Uterus (tissue), 4 donors: Measurements from ENCODE around the gene EHBP1L1. TPM values are rescaled to one million over a fixed set of nuclear protein-coding genes. Genes with fewer than 3 reads are reported as not detected.

Source experiments
- DNase-seq, 2 donors: peaks; one replicate each; pipeline ENCODE4 v3.0.0-alpha.2; 2019 to 2020
- H3K27ac ChIP-seq, 2 donors: fragments of 200-600 bp; sonication (generic); 1 replicate in 1 of 2; 2 replicates in 1 of 2; pipeline ENCODE4 v1.5.1; 2016 to 2018
- H3K27me3 ChIP-seq, 2 donors: fragments of 200-600 bp; sonication (generic); one replicate each; pipeline ENCODE4 v1.5.1; 2018 to 2019; ENCODE audit warnings: control low read depth in 1 of 2
- H3K36me3 ChIP-seq, 2 donors: fragments of 200-600 bp; sonication (generic); one replicate each; pipeline ENCODE4 v1.5.1; 2019; ENCODE audit warnings: control low read depth in 1 of 2
- H3K4me1 ChIP-seq, 2 donors: fragments of 200-600 bp; sonication (generic); one replicate each; pipeline ENCODE4 v1.5.1; 2018 to 2019; ENCODE audit warnings: control low read depth in 1 of 2
- H3K4me3 ChIP-seq, 2 donors: fragments of 200-600 bp; sonication (generic); 1 replicate in 1 of 2; 2 replicates in 1 of 2; pipeline ENCODE4 v1.5.1; 2018 to 2019; ENCODE audit warnings: mild to moderate bottlenecking in 1 of 2
- H3K9me3 ChIP-seq, 2 donors: fragments of 200-600 bp; sonication (generic); one replicate each; pipeline ENCODE4 v1.5.1; 2019; ENCODE audit warnings: control low read depth in 1 of 2
- POLR2A ChIP-seq, 2 donors: fragments of 450-650 bp; IDR thresholded peaks; one replicate each; pipeline ENCODE4 v1.6.1; 2016; ENCODE audit warnings: antibody characterized with exemption in 2 of 2, mild to moderate bottlenecking in 1 of 2, moderate library complexity in 1 of 2
- intact Hi-C: fragments of 100-400 bp; cut with DNase I; formaldehyde crosslinking; loops from one replicate; pipeline ENCODE4 v1.15.1; 2023; ENCODE audit warnings: low total_unique reads
- total RNA-seq, 4 donors: library from RNA; depleted of rRNA in 3 of 4; stranded (reverse); fragments of >200 nt in 3 of 4; gene quantifications; one replicate each; pipeline versions ENCODE4 v1.1.0 to v1.2.4, GENCODE V29; 2014 to 2023
- TF ChIP-seq, protein P1 (sequence below), 4 experiments: fragments of 200-600 bp in 2 of 4; fragments of 450-650 bp in 2 of 4; sonication (generic) in 2 of 4; IDR thresholded peaks; one replicate each; pipeline ENCODE4 v1.5.1; 2016 to 2019; ENCODE audit warnings: antibody characterized with exemption in 4 of 4, mild to moderate bottlenecking in 2 of 4, moderate library complexity in 1 of 4
- donor health status: DM: yes; HTN: yes; CAD: no.

The EHBP1L1 gene
- total RNA-seq, 4 donors from 2014 or later, result 44.2 to 159 (median 69.5) TPM

- no peaks in the 10 kb centered on the region for H3K9me3 ChIP-seq
- H3K27ac ChIP-seq, result peak within 1 kb of the TSS; percentile 99 to 100
- no peaks in the 10 kb centered on the region for H3K27me3 ChIP-seq
- no peaks in the 10 kb centered on the region for H3K36me3 ChIP-seq
- intact Hi-C loops, result no loop called here
- peak within 1 kb of the TSS; percentile 61 to 73 for H3K4me3 ChIP-seq
- peak in 1 of 2 donors; percentile 42 for TF ChIP-seq POLR2A (IDR thresholded peaks at IDR 0.05)
- TF ChIP-seq, protein P1, sequence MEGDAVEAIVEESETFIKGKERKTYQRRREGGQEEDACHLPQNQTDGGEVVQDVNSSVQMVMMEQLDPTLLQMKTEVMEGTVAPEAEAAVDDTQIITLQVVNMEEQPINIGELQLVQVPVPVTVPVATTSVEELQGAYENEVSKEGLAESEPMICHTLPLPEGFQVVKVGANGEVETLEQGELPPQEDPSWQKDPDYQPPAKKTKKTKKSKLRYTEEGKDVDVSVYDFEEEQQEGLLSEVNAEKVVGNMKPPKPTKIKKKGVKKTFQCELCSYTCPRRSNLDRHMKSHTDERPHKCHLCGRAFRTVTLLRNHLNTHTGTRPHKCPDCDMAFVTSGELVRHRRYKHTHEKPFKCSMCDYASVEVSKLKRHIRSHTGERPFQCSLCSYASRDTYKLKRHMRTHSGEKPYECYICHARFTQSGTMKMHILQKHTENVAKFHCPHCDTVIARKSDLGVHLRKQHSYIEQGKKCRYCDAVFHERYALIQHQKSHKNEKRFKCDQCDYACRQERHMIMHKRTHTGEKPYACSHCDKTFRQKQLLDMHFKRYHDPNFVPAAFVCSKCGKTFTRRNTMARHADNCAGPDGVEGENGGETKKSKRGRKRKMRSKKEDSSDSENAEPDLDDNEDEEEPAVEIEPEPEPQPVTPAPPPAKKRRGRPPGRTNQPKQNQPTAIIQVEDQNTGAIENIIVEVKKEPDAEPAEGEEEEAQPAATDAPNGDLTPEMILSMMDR (IDR thresholded peaks at IDR 0.05), result peak in 1 of 4 experiments; percentile 18
- DNase-seq, result peak; percentile 84 to 86
- peaks cover 4 to 21% of the 10 kb centered on the region in 2 donors for H3K4me1 ChIP-seq
Measured at GRCh38 chr11:65558002-65558929, 17.6 kb upstream of the EHBP1L1 start, which contains the start of gene LTBP3. TSS of gene LTBP3 (minus strand) at chr11:65558359. CDS start at chr11:65557959, 400 bp downstream.

DNA sequence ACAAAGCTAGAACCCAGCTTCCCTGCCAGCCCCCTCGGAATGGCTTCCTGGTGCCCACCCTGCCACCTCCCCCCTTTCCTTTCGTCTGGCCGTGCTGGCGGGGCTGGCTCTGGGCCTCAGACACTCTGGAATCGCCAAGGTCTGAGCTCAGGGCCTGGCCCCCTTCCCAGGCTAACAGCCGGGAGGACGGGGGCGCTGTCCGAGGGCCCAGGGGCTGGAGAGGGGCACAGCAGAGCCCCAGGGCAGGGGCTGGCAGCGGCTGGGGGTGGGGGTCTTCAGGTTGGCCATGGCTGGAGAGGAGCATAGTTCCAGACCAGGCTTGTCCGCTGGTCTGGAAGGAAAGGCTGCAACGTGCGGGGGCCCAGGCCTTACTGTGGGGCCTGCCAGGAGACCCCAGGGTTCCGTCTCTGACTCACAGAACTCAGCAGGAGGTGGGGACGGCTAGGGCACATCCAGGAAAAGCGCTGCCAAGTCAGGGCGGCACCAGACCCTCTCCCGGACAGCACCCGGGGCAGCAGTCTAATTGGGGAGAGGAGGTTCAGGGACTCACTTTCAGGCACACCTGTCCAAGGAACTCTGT lies 16.8 kb upstream of the EHBP1L1 start:
- peak; percentile 86 for DNase-seq
- TF ChIP-seq POLR2A (IDR thresholded peaks at IDR 0.05), result no peak
- TF ChIP-seq, protein P1 (IDR thresholded peaks at IDR 0.05), result peak in 1 of 4 experiments; percentile 40
- no peaks in the 10 kb centered on the region for H3K36me3 ChIP-seq
- H3K4me1 ChIP-seq, result peaks cover 4 to 21% of the 10 kb centered on the region in 2 donors
- intact Hi-C loops, result no loop called here
- peak overlapping the region; percentile 99 to 100 for H3K27ac ChIP-seq
- peak overlapping the region; percentile 61 to 73 for H3K4me3 ChIP-seq
- no peaks in the 10 kb centered on the region for H3K9me3 ChIP-seq
- no peaks in the 10 kb centered on the region for H3K27me3 ChIP-seq

DNA sequence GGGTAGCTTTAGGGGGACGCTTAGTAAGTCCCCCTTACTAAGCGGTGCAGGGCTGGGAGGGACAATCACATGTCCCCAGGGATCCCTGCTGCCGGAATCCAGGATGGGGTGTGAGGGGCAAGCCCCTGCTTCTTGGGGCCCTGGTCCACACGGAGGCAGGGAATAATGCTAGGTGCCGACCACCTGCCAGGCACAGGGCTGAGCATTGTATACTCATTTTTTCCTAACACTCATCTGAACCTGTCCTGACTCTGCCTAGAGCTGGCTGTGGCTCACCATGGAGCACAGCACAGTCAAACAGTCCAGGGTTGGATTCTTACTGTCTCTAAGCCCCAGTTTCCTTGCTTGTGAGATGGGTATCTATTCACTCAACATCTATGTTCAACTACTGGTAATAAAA lies 16.3 kb upstream of the EHBP1L1 start:
- Histone ChIP-seq H3K27me3 (no peaks in the 10 kb centered on the region), H3K9me3 (no peaks in the 10 kb centered on the region), H3K36me3 (no peaks in the 10 kb centered on the region), H3K4me1 (peaks cover 4 to 20% of the 10 kb centered on the region in 2 donors), H3K4me3 (no peak overlapping the region), H3K27ac (peak overlapping the region; percentile 99 to 100)
- intact Hi-C loops, result no loop called here
- TF ChIP-seq, protein P1 (IDR thresholded peaks at IDR 0.05), result no peak
- TF ChIP-seq POLR2A (IDR thresholded peaks at IDR 0.05), result no peak
- no peak for DNase-seq

GRCh38 chr11:65559951-65560537 lies 15.8 kb upstream of the EHBP1L1 start:
- Histone ChIP-seq H3K36me3 (no peaks in the 10 kb centered on the region), H3K27ac (peak overlapping the region; percentile 99 to 100), H3K9me3 (no peaks in the 10 kb centered on the region), H3K4me1 (peaks cover 4 to 15% of the 10 kb centered on the region in 2 donors), H3K4me3 (no peak overlapping the region), H3K27me3 (no peaks in the 10 kb centered on the region)
- TF ChIP-seq, protein P1 (IDR thresholded peaks at IDR 0.05), result no peak
- no peak for TF ChIP-seq POLR2A (IDR thresholded peaks at IDR 0.05)
- intact Hi-C loops, result no loop called here
- DNase-seq, result peak in 1 of 2 donors; percentile 56
